GM21576 (cell line): ENCODE data around the gene RNU5B-1.
"Not testable (repeated sequence)": the region's sequence is repeated elsewhere in the genome, so short reads cannot be mapped to it uniquely, and the experiment has no call there.

Experiments used
- ATAC-seq: cut with Tn5 transposase; IDR thresholded peaks from one replicate; pipeline ENCODE4 v1.9.1; 2021; ENCODE audit warnings: mild to moderate bottlenecking, moderate library complexity; ENCODE audit not compliant: unreplicated experiment

The RNU5B-1 gene

GRCh38 chr15:65339920-65340319 is 35.4 kb downstream of the RNU5B-1 start:
- ATAC-seq: no peak

GRCh38 chr15:65342493-65342892 is 38.0 kb downstream of the RNU5B-1 start:
- ATAC-seq: no peak

DNA sequence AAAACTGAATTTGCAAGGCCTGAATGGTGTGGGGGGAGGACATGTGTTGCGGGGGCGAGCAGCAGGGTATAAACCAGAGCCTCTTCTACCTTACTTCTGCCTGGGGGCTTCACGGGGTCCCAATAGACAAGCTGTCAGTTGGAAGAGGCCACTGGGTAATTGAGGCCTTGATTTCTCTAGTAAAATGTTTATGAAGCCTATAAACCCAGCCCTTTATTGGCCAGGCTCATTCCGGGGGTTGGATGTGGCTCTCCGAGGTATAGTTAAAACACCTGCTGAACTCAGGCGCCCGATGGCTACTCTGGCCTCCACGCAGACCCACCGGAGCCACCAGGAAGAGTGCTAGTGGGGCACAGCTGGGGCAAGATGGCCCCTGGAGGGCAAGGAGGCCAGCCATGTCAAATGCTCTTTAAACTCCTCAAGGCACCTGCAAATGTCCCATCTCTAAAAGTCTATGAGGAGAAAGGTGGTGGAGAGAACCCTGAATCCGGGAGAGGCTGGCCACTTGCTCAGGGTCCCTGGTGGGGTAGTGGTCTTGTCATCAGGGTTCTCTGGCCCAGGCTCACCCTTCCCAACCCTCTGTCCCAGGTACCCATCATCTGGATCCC is 39.0 kb downstream of the RNU5B-1 start:
- no peak for ATAC-seq

GRCh38 chr15:65344214-65344913 is 39.9 kb downstream of the RNU5B-1 start:
- ATAC-seq: no peak

DNA sequence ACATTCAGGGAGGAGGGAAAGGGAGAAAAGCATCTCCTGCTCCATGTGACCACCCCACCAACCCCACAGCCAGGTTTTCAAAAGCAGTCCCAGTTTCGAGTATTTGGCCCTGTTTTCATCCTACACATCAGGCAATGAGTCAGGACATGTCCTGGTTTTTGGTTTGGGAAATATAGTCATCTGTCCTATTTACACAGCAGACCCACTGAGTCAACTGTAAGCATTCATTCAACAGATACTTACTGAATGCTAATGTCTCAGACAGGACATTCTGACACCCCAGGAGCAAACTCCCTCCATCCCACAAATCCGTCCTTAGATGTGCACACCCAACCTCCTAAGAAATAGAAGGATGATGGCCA is 40.4 kb downstream of the RNU5B-1 start:
- ATAC-seq: no peak

GRCh38 chr15:65346856-65347598 is 42.5 kb downstream of the RNU5B-1 start:
- no peak for ATAC-seq

GRCh38 chr15:65347756-65348155 is 43.3 kb downstream of the RNU5B-1 start:
- not testable (repeated sequence) for ATAC-seq

DNA sequence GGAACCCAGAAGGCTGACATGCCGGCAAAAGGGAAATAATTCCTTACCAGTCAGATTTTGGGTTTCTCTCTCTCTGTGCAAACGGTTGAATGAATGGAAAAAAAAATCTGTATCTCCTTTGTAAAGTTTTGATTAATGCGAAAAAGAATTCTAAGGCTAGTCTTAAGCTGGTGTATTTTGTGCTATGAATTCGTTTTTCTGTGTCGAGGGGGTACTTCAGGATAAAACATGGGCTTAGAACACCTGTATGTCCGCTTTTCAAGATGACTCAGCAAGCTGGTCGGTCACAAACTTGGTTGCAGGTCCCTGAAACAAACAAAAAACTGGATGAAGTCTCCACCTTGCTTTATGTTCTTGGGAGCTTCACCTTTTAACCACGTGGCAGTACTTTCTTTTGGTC is 44.9 kb downstream of the RNU5B-1 start:
- no peak for ATAC-seq

DNA sequence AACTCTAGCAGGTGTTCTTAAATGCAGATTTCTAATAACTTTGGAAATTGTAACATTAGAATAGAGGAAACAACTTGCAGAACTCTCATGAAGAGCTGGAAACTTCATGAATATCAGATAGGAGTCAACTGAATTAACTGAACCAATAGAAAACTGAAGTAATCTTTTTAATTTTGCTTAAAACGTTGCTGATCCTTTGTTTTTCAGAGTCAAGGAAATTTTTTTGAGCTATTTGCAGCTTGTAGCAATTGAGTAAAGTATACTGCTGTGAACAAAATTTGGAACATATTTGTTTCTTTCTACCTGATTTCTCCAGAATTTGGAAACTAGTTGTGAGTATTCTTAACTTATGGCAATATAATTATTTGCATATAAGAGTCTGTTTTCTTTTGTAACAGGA is 47.5 kb downstream of the RNU5B-1 start:
- ATAC-seq: not testable (repeated sequence)
